HEK293T (cell line): ENCODE results near the gene KIF21A.

Experiments
- BHLHE40 ChIP-seq: fragments of 450-650 bp; IDR thresholded peaks from 2 replicates; pipeline ENCODE4 v1.6.1; 2016; ENCODE audit warnings: mild to moderate bottlenecking, moderate library complexity, borderline replicate concordance
- CTBP1 ChIP-seq: fragments of 450-650 bp; IDR thresholded peaks from 2 replicates; pipeline ENCODE4 v1.6.1; 2016; ENCODE audit warnings: borderline replicate concordance
- FOXM1 ChIP-seq: fragments of 450-650 bp; IDR thresholded peaks from 2 replicates; pipeline ENCODE4 v1.6.1; 2017; ENCODE audit warnings: mild to moderate bottlenecking, borderline replicate concordance
- L3MBTL2 ChIP-seq: fragments of 450-650 bp; conservative IDR thresholded peaks from 2 replicates; pipeline ENCODE4 v1.6.1; 2016; ENCODE audit warnings: mild to moderate bottlenecking
- NFRKB ChIP-seq: fragments of 450-650 bp; IDR thresholded peaks from 2 replicates; pipeline ENCODE4 v1.6.1; 2016; ENCODE audit warnings: mild to moderate bottlenecking, moderate library complexity
- PKNOX1 ChIP-seq: fragments of 450-650 bp; IDR thresholded peaks from 2 replicates; pipeline ENCODE4 v1.6.1; 2016
- SUZ12 ChIP-seq: fragments of 450-650 bp; IDR thresholded peaks from 2 replicates; pipeline ENCODE4 v1.6.1; 2016; ENCODE audit warnings: mild to moderate bottlenecking
- TARDBP ChIP-seq: fragments of 450-650 bp; IDR thresholded peaks from 2 replicates; pipeline ENCODE4 v1.6.1; 2016
- ZNF384 ChIP-seq: fragments of 450-650 bp; IDR thresholded peaks from 2 replicates; pipeline ENCODE4 v1.6.1; 2016

- TF ChIP-seq BHLHE40 (no peak), NFRKB (no peak), PKNOX1 (no peak), FOXM1 (no peak), ZNF384 (no peak), TARDBP (no peak), SUZ12 (no peak), CTBP1 (no peak), L3MBTL2 (no peak)
Measured at GRCh38 chr12:39405580-39405979, 37.3 kb downstream of the KIF21A start.
